ENCODE results near the gene PAX8. TPM values are rescaled to one million over a fixed set of nuclear protein-coding genes. Genes with fewer than 3 reads are reported as not detected.

PAX8 gene
- total and polyA plus RNA-seq, 10 of the 15 experiments (the other 5 are each of a cell fraction or from before 2014, with no cell fraction given) = 0.16 to 2.5 (median 0.97) TPM

- intact Hi-C loops (cut with micrococcal nuclease; ENCODE audit: unreplicated experiment) (no loop called here), in situ Hi-C loops (cut with MboI) (no loop called here)
- Histone ChIP-seq H3K79me2 (ENCODE audit: control insufficient read depth, insufficient read depth, low read length) (no peaks in the 10 kb centered on the region), H3K4me1 (ENCODE audit: control insufficient read depth, insufficient read depth, low read length) (no peaks in the 10 kb centered on the region), H3K9me3 (replicated peaks; ENCODE audit: control insufficient read depth, insufficient read depth, low read length) (no peaks in the 10 kb centered on the region), H3K4me2 (ENCODE audit: control insufficient read depth, insufficient read depth) (no peak overlapping the region), H2AFZ (ENCODE audit: control insufficient read depth, low read depth, low read length) (no peak overlapping the region), H4K20me1 (ENCODE audit: control insufficient read depth, insufficient read depth) (no peaks in the 10 kb centered on the region), H3K27me3 (replicated peaks in 1 of 2; ENCODE audit: control insufficient read depth in 2 of 2, insufficient read depth in 2 of 2, low read length in 1 of 2) (peaks cover 8 to 16% of the 10 kb centered on the region in 2 experiments), H3K9ac (ENCODE audit: control insufficient read depth, insufficient read depth, low read length) (no peak overlapping the region), H3K4me3 (no peak overlapping the region), H3K36me3 (ENCODE audit: control insufficient read depth in 2 of 2, insufficient read depth in 2 of 2, low read length in 1 of 2) (no peaks in the 10 kb centered on the region), H3K27ac (ENCODE audit: control insufficient read depth, insufficient read depth) (no peak overlapping the region)
- POLR2A ChIA-PET = no interaction called here
- no peak for TF ChIP-seq POU2F2 (IDR thresholded peaks at IDR 0.05; ENCODE audit: borderline replicate concordance, low read depth, low read length)
- TF ChIP-seq SMAD5 (IDR thresholded peaks at IDR 0.05; ENCODE audit: low read depth) = no peak
- TF ChIP-seq CREB1 (IDR thresholded peaks at IDR 0.05; ENCODE audit: low read depth) = no peak
- no peak for TF ChIP-seq CTCF (IDR thresholded peaks at IDR 0.05 in 2 of 3, conservative IDR thresholded peaks at IDR 0.05 in 1 of 3; ENCODE audit: control insufficient read depth in 2 of 3, extremely low read depth in 1 of 3, insufficient read depth in 1 of 3, low read depth in 3 of 3, low read length in 3 of 3)
- TF ChIP-seq IRF3 (IDR thresholded peaks at IDR 0.05) = no peak
- no peak for TF ChIP-seq BCLAF1 (IDR thresholded peaks at IDR 0.05)
- TF ChIP-seq NR2C1 (IDR thresholded peaks at IDR 0.05) = no peak
- no peak for TF ChIP-seq SRF (IDR thresholded peaks at IDR 0.05; ENCODE audit: low read depth in 2 of 2, low read length in 2 of 2)
- TF ChIP-seq HSF1 (IDR thresholded peaks at IDR 0.05; ENCODE audit: low read depth, low read length) = no peak
- TF ChIP-seq ATF7 (IDR thresholded peaks at IDR 0.05; ENCODE audit: low read depth) = no peak
- no peak for FAIRE-seq
- 52% methylated on average over 9 of the region's 9 CpGs for WGBS (ENCODE audit: insufficient coverage, insufficient replicate concordance, low lambda C conversion rate, missing lambda C conversion rate)
- SMC1A ChIA-PET (ENCODE audit: uncharacterized antibody, unreplicated experiment) = interaction anchor here (0.6 kb wide), 1 partner anchor 63 kb away, joined by 3 read pairs; no protein-coding TSS in a partner anchor
- ATAC-seq = no peak
- BruUV-seq (replicated peaks) = no TSS peak
- CTCF ChIA-PET = no interaction called here
- DNase-seq (ENCODE audit: low read depth, low spot score) = no peak
- RAD21 ChIA-PET (ENCODE audit: unreplicated experiment) = no interaction called here
These were observed 4.7 kb downstream of the PAX8 start for GRCh38 chr2:113273981-113274380.

Data from GM12878 (cell line).